GM23338 (cell line): ENCODE measurements around the gene KDM4C. TPM values are rescaled to one million over a fixed set of nuclear protein-coding genes. Genes with fewer than 3 reads are reported as not detected.

Experiments
- ATAC-seq: fragments of 200-7000 bp; cut with Tn5 transposase; 3 replicates; pipeline ENCODE4 v1.9.1; 2020
- DNase-seq: peaks from one replicate; pipeline ENCODE4 v3.0.0-alpha.2; 2015; ENCODE audit warnings: low spot score
- H2AFZ ChIP-seq: fragments of 200-600 bp; sonication (generic); 2 replicates; pipeline ENCODE4 v1.8.0; 2016; ENCODE audit warnings: antibody characterized with exemption, mild to moderate bottlenecking, moderate library complexity
- H3F3A ChIP-seq: fragments of 200-600 bp; sonication (generic); replicated peaks from 2 replicates; pipeline ENCODE4 v1.8.0; 2017; ENCODE audit warnings: antibody characterized with exemption, mixed run types, low read depth
- H3K27ac ChIP-seq: fragments of 200-600 bp; sonication (generic); 2 replicates; pipeline ENCODE4 v1.6.1; 2016; ENCODE audit warnings: low read depth
- H3K27me3 ChIP-seq: fragments of 200-600 bp; sonication (generic); 2 replicates; pipeline ENCODE4 v1.8.0; 2016; ENCODE audit warnings: mild to moderate bottlenecking, mixed run types, moderate library complexity; ENCODE audit not compliant: insufficient read depth
- H3K36me3 ChIP-seq: fragments of 200-600 bp; sonication (generic); 2 replicates; pipeline ENCODE4 v1.8.0; 2016; ENCODE audit warnings: mild to moderate bottlenecking; ENCODE audit not compliant: insufficient read depth
- H3K4me1 ChIP-seq: fragments of 200-600 bp; sonication (generic); 2 replicates; pipeline ENCODE4 v1.8.0; 2016; ENCODE audit warnings: mild to moderate bottlenecking, moderate library complexity; ENCODE audit not compliant: insufficient read depth
- H3K4me2 ChIP-seq: fragments of 200-600 bp; sonication (generic); 2 replicates; pipeline ENCODE4 v1.7.1; 2017; ENCODE audit warnings: mixed run types
- H3K4me3 ChIP-seq: fragments of 200-600 bp; sonication (generic); 2 replicates; pipeline ENCODE4 v1.6.1; 2016; ENCODE audit warnings: mixed run types
- H3K79me2 ChIP-seq: fragments of 200-600 bp; sonication (generic); replicated peaks from 2 replicates; pipeline ENCODE4 v1.8.0; 2017; ENCODE audit warnings: mild to moderate bottlenecking; ENCODE audit not compliant: insufficient read depth
- H3K9me2 ChIP-seq: fragments of 200-600 bp; sonication (generic); 2 replicates; pipeline ENCODE4 v1.8.0; 2017; ENCODE audit not compliant: insufficient read depth
- H4K20me1 ChIP-seq: fragments of 200-600 bp; sonication (generic); replicated peaks from 2 replicates; pipeline ENCODE4 v1.8.0; 2017; ENCODE audit warnings: mild to moderate bottlenecking; ENCODE audit not compliant: insufficient read depth
- H3K27ac Mint-ChIP-seq: 2 replicates; pipeline ENCODE4 v1.8.0; 2020; ENCODE audit warnings: inconsistent platforms, mild to moderate bottlenecking, moderate library complexity, mixed read lengths
- H3K27me3 Mint-ChIP-seq: 3 replicates; pipeline ENCODE4 v1.8.0; 2022; ENCODE audit warnings: low read depth, mild to moderate bottlenecking, moderate library complexity, mixed read lengths, inconsistent platforms; ENCODE audit not compliant: insufficient read depth, poor library complexity
- H3K36me3 Mint-ChIP-seq: 3 replicates; pipeline ENCODE4 v1.8.0; 2021; ENCODE audit warnings: low read depth, mild to moderate bottlenecking, inconsistent platforms, moderate library complexity, mixed read lengths
- H3K4me1 Mint-ChIP-seq: 3 replicates; pipeline ENCODE4 v1.8.0; 2020; ENCODE audit warnings: mild to moderate bottlenecking, inconsistent platforms, mixed read lengths
- H3K4me3 Mint-ChIP-seq: 3 replicates; pipeline ENCODE4 v1.8.0; 2021; ENCODE audit warnings: moderate library complexity, mild to moderate bottlenecking, inconsistent platforms, mixed read lengths
- H3K9me3 Mint-ChIP-seq: 3 replicates; pipeline ENCODE4 v1.8.0; 2020; ENCODE audit warnings: moderate library complexity, mild to moderate bottlenecking, inconsistent platforms, mixed read lengths
- CREB1 ChIP-seq: fragments of 250-450 bp; sonication (Bioruptor Pico); IDR thresholded peaks from 2 replicates; pipeline ENCODE4 v1.5.0; 2020; ENCODE audit warnings: low read depth, mild to moderate bottlenecking, moderate library complexity
- EZH2 ChIP-seq: fragments of 200-600 bp; sonication (generic); IDR thresholded peaks from one replicate; pipeline ENCODE4 v1.8.0; 2017; ENCODE audit warnings: antibody characterized with exemption, mild to moderate bottlenecking, low read depth; ENCODE audit not compliant: unreplicated experiment
- EZH2phosphoT487 ChIP-seq: fragments of 200-600 bp; sonication (generic); IDR thresholded peaks from one replicate; pipeline ENCODE4 v1.8.1; 2018; ENCODE audit warnings: antibody characterized with exemption; ENCODE audit not compliant: unreplicated experiment
- POLR2AphosphoS5 ChIP-seq: IDR thresholded peaks from 2 replicates; pipeline ENCODE4 v1.6.1; 2016; ENCODE audit warnings: antibody characterized with exemption, low read depth
- REST ChIP-seq: IDR thresholded peaks from one replicate; pipeline ENCODE4 v1.6.1; 2018; ENCODE audit warnings: antibody characterized with exemption; ENCODE audit not compliant: unreplicated experiment
- STAT1 ChIP-seq: IDR thresholded peaks from one replicate; pipeline ENCODE4 v1.6.1; 2016; ENCODE audit warnings: antibody characterized with exemption; ENCODE audit not compliant: unreplicated experiment
- ZNF114 ChIP-seq: fragments of 250-450 bp; sonication (Bioruptor Pico); IDR thresholded peaks from 2 replicates; pipeline ENCODE4 v1.5.0; 2020; ENCODE audit warnings: mild to moderate bottlenecking, moderate library complexity
- ZNF331 ChIP-seq: fragments of 250-450 bp; sonication (Bioruptor Pico); IDR thresholded peaks from 2 replicates; pipeline ENCODE4 v1.5.0; 2020; ENCODE audit warnings: low read depth, mild to moderate bottlenecking, moderate library complexity
- polyA plus RNA-seq: library from polyadenylated mRNA; unstranded; fragments of >200 nt; fragmentation: Nextera tagmentation; extraction: Ambion mirVana; gene quantifications from 2 replicates; pipeline ENCODE4 v1.2.1, GENCODE V29; 2016
- total RNA-seq: library from RNA; depleted of rRNA; stranded (reverse); fragments of >200 nt; shearing (Covaris generic); gene quantifications from 2 replicates; pipeline ENCODE4 v1.2.3, GENCODE V29; 2014
- TF ChIP-seq, protein P1 (sequence below): fragments of 250-450 bp; sonication (Bioruptor Pico); IDR thresholded peaks from 2 replicates; pipeline ENCODE4 v1.5.0; 2020; ENCODE audit warnings: mild to moderate bottlenecking, moderate library complexity
- TF ChIP-seq, protein P2 (sequence below), 2 experiments: fragments of 200-600 bp in 1 of 2; sonication (generic) in 1 of 2; conservative IDR thresholded peaks; 2 replicates each; pipeline versions ENCODE4 v1.5.1 to v1.6.1; 2016 to 2017; ENCODE audit warnings: antibody characterized with exemption in 2 of 2, low read depth in 2 of 2, mild to moderate bottlenecking in 2 of 2, moderate library complexity in 1 of 2
- TF ChIP-seq, protein P3 (sequence below): IDR thresholded peaks from 2 replicates; pipeline ENCODE4 v1.6.1; 2016; ENCODE audit warnings: antibody characterized with exemption

KDM4C gene
- total and polyA plus RNA-seq, 2 experiments from 2014 or later, result 12.0 to 43.8 TPM

DNA sequence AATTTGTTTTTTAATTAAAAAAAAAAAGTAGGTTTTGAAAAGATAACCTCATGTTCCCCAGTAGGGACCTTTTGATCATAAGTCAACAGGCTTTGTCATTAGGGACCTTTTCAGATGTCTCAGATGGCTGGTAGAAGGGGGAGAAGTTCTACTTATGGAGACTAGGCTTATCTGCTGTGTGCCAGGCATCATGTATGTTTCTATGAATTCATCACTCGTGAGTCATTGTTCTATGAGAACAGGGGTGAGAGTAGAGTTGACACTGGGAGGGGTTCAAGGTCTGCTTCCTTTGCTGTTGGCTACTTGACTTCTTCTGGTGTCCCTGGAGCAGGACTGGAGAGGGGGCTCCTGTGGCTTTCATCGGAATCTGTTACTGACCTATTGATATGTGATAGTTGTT lies 138.8 kb downstream of the KDM4C start (continued):
- TF ChIP-seq ZNF331 (no peak), ZNF114 (CRISPR knock-in tag) (no peak), EZH2 (no peak), REST (no peak), EZH2phosphoT487 (no peak), STAT1 (no peak)

- no peaks in the 10 kb centered on the region for H3K9me2 ChIP-seq
- peaks cover 17% of the 10 kb centered on the region for H3K4me1 Mint-ChIP-seq
- ATAC-seq, result no peak
- H3K4me3 Mint-ChIP-seq, result no peak overlapping the region
- H3K27ac ChIP-seq, result peak overlapping the region; percentile 29; the same call in 1 of the 2 replicates
- H3K4me2 ChIP-seq, result no peak overlapping the region
- no peaks in the 10 kb centered on the region for H3K9me3 Mint-ChIP-seq
- no peak for DNase-seq
- H3K36me3 ChIP-seq, result no peaks in the 10 kb centered on the region
- H3K4me1 ChIP-seq, result peaks cover 3% of the 10 kb centered on the region; the same call in 1 of the 2 replicates
- no peak overlapping the region for H2AFZ ChIP-seq
- H4K20me1 ChIP-seq, result no peaks in the 10 kb centered on the region
- no peak overlapping the region for H3K4me3 ChIP-seq
- H3K27ac Mint-ChIP-seq, result 0 out of 2 replicates have a peak overlapping the region, but pooled peaks have one; percentile 7
- no peaks in the 10 kb centered on the region for H3K27me3 ChIP-seq
- peaks cover 2% of the 10 kb centered on the region for H3K27me3 Mint-ChIP-seq
- H3F3A ChIP-seq, result no peaks in the 10 kb centered on the region
- no peaks in the 10 kb centered on the region for H3K36me3 Mint-ChIP-seq
- H3K79me2 ChIP-seq, result no peaks in the 10 kb centered on the region; the same call in 1 of the 2 replicates
- TF ChIP-seq POLR2AphosphoS5 (no peak), CREB1 (CRISPR knock-in tag) (no peak), ZNF114 (CRISPR knock-in tag) (no peak), EZH2 (no peak)
- TF ChIP-seq, protein P1, sequence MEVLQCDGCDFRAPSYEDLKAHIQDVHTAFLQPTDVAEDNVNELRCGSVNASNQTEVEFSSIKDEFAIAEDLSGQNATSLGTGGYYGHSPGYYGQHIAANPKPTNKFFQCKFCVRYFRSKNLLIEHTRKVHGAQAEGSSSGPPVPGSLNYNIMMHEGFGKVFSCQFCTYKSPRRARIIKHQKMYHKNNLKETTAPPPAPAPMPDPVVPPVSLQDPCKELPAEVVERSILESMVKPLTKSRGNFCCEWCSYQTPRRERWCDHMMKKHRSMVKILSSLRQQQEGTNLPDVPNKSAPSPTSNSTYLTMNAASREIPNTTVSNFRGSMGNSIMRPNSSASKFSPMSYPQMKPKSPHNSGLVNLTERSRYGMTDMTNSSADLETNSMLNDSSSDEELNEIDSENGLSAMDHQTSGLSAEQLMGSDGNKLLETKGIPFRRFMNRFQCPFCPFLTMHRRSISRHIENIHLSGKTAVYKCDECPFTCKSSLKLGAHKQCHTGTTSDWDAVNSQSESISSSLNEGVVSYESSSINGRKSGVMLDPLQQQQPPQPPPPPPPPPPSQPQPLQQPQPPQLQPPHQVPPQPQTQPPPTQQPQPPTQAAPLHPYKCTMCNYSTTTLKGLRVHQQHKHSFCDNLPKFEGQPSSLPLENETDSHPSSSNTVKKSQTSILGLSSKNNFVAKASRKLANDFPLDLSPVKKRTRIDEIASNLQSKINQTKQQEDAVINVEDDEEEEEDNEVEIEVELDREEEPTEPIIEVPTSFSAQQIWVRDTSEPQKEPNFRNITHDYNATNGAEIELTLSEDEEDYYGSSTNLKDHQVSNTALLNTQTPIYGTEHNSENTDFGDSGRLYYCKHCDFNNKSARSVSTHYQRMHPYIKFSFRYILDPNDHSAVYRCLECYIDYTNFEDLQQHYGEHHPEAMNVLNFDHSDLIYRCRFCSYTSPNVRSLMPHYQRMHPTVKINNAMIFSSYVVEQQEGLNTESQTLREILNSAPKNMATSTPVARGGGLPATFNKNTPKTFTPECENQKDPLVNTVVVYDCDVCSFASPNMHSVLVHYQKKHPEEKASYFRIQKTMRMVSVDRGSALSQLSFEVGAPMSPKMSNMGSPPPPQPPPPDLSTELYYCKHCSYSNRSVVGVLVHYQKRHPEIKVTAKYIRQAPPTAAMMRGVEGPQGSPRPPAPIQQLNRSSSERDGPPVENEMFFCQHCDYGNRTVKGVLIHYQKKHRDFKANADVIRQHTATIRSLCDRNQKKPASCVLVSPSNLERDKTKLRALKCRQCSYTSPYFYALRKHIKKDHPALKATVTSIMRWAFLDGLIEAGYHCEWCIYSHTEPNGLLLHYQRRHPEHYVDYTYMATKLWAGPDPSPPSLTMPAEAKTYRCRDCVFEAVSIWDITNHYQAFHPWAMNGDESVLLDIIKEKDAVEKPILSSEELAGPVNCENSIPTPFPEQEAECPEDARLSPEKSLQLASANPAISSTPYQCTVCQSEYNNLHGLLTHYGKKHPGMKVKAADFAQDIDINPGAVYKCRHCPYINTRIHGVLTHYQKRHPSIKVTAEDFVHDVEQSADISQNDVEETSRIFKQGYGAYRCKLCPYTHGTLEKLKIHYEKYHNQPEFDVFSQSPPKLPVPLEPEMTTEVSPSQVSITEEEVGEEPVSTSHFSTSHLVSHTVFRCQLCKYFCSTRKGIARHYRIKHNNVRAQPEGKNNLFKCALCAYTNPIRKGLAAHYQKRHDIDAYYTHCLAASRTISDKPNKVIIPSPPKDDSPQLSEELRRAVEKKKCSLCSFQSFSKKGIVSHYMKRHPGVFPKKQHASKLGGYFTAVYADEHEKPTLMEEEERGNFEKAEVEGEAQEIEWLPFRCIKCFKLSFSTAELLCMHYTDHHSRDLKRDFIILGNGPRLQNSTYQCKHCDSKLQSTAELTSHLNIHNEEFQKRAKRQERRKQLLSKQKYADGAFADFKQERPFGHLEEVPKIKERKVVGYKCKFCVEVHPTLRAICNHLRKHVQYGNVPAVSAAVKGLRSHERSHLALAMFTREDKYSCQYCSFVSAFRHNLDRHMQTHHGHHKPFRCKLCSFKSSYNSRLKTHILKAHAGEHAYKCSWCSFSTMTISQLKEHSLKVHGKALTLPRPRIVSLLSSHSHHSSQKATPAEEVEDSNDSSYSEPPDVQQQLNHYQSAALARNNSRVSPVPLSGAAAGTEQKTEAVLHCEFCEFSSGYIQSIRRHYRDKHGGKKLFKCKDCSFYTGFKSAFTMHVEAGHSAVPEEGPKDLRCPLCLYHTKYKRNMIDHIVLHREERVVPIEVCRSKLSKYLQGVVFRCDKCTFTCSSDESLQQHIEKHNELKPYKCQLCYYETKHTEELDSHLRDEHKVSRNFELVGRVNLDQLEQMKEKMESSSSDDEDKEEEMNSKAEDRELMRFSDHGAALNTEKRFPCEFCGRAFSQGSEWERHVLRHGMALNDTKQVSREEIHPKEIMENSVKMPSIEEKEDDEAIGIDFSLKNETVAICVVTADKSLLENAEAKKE, result no peak
- TF ChIP-seq, protein P2, sequence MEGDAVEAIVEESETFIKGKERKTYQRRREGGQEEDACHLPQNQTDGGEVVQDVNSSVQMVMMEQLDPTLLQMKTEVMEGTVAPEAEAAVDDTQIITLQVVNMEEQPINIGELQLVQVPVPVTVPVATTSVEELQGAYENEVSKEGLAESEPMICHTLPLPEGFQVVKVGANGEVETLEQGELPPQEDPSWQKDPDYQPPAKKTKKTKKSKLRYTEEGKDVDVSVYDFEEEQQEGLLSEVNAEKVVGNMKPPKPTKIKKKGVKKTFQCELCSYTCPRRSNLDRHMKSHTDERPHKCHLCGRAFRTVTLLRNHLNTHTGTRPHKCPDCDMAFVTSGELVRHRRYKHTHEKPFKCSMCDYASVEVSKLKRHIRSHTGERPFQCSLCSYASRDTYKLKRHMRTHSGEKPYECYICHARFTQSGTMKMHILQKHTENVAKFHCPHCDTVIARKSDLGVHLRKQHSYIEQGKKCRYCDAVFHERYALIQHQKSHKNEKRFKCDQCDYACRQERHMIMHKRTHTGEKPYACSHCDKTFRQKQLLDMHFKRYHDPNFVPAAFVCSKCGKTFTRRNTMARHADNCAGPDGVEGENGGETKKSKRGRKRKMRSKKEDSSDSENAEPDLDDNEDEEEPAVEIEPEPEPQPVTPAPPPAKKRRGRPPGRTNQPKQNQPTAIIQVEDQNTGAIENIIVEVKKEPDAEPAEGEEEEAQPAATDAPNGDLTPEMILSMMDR (conservative IDR thresholded peaks at IDR 0.05; ENCODE audit: low read depth in 2 of 2), result no peak
- TF ChIP-seq, protein P3, sequence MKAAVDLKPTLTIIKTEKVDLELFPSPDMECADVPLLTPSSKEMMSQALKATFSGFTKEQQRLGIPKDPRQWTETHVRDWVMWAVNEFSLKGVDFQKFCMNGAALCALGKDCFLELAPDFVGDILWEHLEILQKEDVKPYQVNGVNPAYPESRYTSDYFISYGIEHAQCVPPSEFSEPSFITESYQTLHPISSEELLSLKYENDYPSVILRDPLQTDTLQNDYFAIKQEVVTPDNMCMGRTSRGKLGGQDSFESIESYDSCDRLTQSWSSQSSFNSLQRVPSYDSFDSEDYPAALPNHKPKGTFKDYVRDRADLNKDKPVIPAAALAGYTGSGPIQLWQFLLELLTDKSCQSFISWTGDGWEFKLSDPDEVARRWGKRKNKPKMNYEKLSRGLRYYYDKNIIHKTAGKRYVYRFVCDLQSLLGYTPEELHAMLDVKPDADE, result no peak
Measured at GRCh38 chr9:6897207-6897822, 139.5 kb downstream of the KDM4C start.
